Measurements from ENCODE around the gene PITPNB. TPM values are rescaled to one million over a fixed set of nuclear protein-coding genes. Genes with fewer than 3 reads are reported as not detected.
A peak's percentile ranks its signal among the peaks of the same experiment; 100 is the strongest.

The PITPNB gene
- total RNA-seq, 1 donor from 2014 or later = 51.3 TPM

DNA sequence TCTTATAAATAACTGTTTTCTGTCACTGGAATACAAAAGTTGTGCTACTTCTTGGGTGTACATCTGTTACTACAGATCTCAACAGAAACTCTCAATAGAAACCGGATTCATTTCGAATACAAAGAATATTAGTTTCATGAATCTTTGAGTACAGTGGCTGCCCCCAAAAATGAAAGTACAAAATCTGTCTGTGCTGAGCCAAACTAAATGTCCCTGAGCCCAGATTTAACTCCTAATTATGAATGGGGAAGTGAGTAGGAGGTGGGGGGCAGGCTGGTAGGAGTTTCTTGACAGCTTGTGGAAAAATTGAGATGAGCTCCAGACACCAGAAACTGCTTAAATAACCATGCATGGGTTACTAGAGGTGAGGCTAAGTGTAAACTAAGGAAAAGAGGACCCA lies 41.6 kb downstream of the PITPNB start:
- H3K36me3 ChIP-seq = no peaks in the 10 kb centered on the region
- peaks cover 44% of the 10 kb centered on the region for H3K4me1 ChIP-seq
- intact Hi-C loops (cut with DNase I) = loop anchor here (10.0 kb wide), 1 partner anchor 73 kb away; the partner anchor contains the start of gene MN1
- no peaks in the 10 kb centered on the region for H3K9me3 ChIP-seq
- DNase-seq (ENCODE audit: extremely low spot score in 2 of 2) = no peak
- H3K4me3 ChIP-seq = no peak overlapping the region
- no peak for TF ChIP-seq POLR2AphosphoS5 (IDR thresholded peaks at IDR 0.05; ENCODE audit: insufficient read depth in 1 of 2, low read depth in 1 of 2)
- no peak for TF ChIP-seq POLR2A (IDR thresholded peaks at IDR 0.05)
- TF ChIP-seq, protein P1, sequence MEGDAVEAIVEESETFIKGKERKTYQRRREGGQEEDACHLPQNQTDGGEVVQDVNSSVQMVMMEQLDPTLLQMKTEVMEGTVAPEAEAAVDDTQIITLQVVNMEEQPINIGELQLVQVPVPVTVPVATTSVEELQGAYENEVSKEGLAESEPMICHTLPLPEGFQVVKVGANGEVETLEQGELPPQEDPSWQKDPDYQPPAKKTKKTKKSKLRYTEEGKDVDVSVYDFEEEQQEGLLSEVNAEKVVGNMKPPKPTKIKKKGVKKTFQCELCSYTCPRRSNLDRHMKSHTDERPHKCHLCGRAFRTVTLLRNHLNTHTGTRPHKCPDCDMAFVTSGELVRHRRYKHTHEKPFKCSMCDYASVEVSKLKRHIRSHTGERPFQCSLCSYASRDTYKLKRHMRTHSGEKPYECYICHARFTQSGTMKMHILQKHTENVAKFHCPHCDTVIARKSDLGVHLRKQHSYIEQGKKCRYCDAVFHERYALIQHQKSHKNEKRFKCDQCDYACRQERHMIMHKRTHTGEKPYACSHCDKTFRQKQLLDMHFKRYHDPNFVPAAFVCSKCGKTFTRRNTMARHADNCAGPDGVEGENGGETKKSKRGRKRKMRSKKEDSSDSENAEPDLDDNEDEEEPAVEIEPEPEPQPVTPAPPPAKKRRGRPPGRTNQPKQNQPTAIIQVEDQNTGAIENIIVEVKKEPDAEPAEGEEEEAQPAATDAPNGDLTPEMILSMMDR (IDR thresholded peaks at IDR 0.05) = no peak
- no peak overlapping the region for H3K27ac ChIP-seq
- H3K27me3 ChIP-seq = no peaks in the 10 kb centered on the region

GRCh38 chr22:27876684-27877083 lies 42.4 kb downstream of the PITPNB start:
- intact Hi-C loops (cut with DNase I) = loop anchor here (10.0 kb wide), 1 partner anchor 72 kb away; the partner anchor contains the start of gene MN1
- H3K36me3 ChIP-seq = no peaks in the 10 kb centered on the region
- no peaks in the 10 kb centered on the region for H3K27me3 ChIP-seq
- no peak overlapping the region for H3K4me3 ChIP-seq
- DNase-seq (ENCODE audit: extremely low spot score in 2 of 2) = no peak
- H3K27ac ChIP-seq = no peak overlapping the region
- peaks cover 42% of the 10 kb centered on the region for H3K4me1 ChIP-seq
- TF ChIP-seq, protein P1 (IDR thresholded peaks at IDR 0.05) = no peak
- TF ChIP-seq POLR2AphosphoS5 (IDR thresholded peaks at IDR 0.05; ENCODE audit: insufficient read depth in 1 of 2, low read depth in 1 of 2) (no peak), POLR2A (IDR thresholded peaks at IDR 0.05) (no peak)
- no peaks in the 10 kb centered on the region for H3K9me3 ChIP-seq

DNA sequence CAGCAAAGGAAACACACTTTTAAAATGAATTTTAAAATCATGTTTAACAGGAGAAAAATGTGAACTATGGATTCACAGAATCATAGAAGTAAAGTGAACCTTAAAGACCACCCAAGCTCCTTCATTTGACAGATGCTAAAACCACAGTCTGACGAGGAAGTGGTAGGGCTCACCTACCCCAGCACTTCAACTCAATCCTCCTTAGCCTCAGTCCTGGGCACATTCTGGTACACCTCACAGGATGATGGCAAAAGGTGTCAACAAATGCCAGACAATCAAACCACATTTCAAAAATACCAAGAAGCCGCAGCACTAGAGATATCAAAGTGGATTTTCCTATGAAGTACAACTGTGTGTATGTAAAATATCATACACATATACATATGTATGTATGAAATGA lies 43.1 kb downstream of the PITPNB start:
- Histone ChIP-seq H3K4me1 (peaks cover 35% of the 10 kb centered on the region), H3K27me3 (no peaks in the 10 kb centered on the region), H3K4me3 (no peak overlapping the region), H3K27ac (no peak overlapping the region), H3K36me3 (peaks cover 0 to 3% of the 10 kb centered on the region in 2 donors), H3K9me3 (no peaks in the 10 kb centered on the region)
- intact Hi-C loops (cut with DNase I) = loop anchor here (10.0 kb wide), 1 partner anchor 71 kb away; the partner anchor contains the start of gene MN1
- no peak for DNase-seq (ENCODE audit: extremely low spot score in 2 of 2)
- TF ChIP-seq, protein P1 (IDR thresholded peaks at IDR 0.05) = no peak
- TF ChIP-seq POLR2AphosphoS5 (IDR thresholded peaks at IDR 0.05; ENCODE audit: insufficient read depth in 1 of 2, low read depth in 1 of 2) (no peak), POLR2A (IDR thresholded peaks at IDR 0.05) (no peak)

DNA sequence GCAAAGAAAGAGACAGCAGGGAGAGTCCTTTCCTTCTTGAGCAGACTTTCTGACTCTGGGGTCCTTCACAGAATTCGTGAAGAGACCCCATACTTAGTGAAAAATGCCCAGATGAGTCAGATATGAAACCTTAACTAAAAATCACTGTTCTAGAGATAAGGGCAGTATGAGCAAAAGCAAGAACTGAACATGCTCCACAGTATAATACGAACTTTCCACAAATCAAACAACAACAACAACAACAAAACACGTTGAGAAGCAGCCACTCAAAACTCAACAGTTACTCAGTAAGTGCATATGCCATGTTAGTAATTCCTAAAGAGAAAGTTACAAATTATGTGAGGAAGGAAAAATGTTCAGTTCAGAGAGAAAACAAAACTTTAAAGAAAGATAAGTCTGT lies 44.3 kb downstream of the PITPNB start:
- H3K4me1 ChIP-seq = peaks cover 24% of the 10 kb centered on the region
- no peak for DNase-seq (ENCODE audit: extremely low spot score in 2 of 2)
- intact Hi-C loops (cut with DNase I) = loop anchor here (10.0 kb wide), 1 partner anchor 70 kb away; the partner anchor contains the start of gene MN1
- H3K36me3 ChIP-seq = peaks cover 0 to 7% of the 10 kb centered on the region in 2 donors
- H3K27ac ChIP-seq = peak overlapping the region; percentile 17
- TF ChIP-seq, protein P1 (IDR thresholded peaks at IDR 0.05) = no peak
- TF ChIP-seq POLR2A (IDR thresholded peaks at IDR 0.05) (no peak), POLR2AphosphoS5 (IDR thresholded peaks at IDR 0.05; ENCODE audit: insufficient read depth in 1 of 2, low read depth in 1 of 2) (no peak)
- H3K4me3 ChIP-seq = no peak overlapping the region
- no peaks in the 10 kb centered on the region for H3K9me3 ChIP-seq
- no peaks in the 10 kb centered on the region for H3K27me3 ChIP-seq

DNA sequence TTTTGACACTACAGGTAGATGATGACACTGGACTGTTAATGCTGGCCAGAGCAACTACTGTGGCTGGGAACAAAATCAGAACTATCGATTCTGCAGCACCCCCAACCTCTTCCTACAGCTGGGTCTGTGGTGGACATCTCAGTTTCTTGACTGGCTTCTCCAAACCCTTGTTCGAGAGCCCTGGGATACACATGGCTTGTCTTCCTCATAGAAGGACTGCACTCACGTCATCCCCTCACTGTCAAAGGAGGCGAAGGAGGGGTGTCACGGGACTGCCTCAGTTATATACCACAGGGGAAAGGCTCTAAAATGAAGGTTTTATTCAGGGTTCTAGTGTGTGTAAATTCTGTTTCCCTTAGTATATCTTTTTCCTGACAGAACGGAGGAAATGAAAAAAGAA lies 44.9 kb downstream of the PITPNB start:
- no peak for DNase-seq (ENCODE audit: extremely low spot score in 2 of 2)
- Histone ChIP-seq H3K4me3 (no peak overlapping the region), H3K36me3 (peaks cover 0 to 7% of the 10 kb centered on the region in 2 donors), H3K9me3 (no peaks in the 10 kb centered on the region), H3K27ac (peak overlapping the region; percentile 17), H3K4me1 (peaks cover 24% of the 10 kb centered on the region), H3K27me3 (no peaks in the 10 kb centered on the region)
- TF ChIP-seq POLR2AphosphoS5 (IDR thresholded peaks at IDR 0.05; ENCODE audit: insufficient read depth in 1 of 2, low read depth in 1 of 2) = no peak
- TF ChIP-seq, protein P1 (IDR thresholded peaks at IDR 0.05) = no peak
- intact Hi-C loops (cut with DNase I) = loop anchor here (10.0 kb wide), 1 partner anchor 69 kb away; the partner anchor contains the start of gene MN1
